AG09309 (cell line): Measurements from ENCODE around the gene P3H2.

Experiments used
- DNase-seq: peaks from one replicate; pipeline ENCODE4 v3.0.0-alpha.2; 2010; ENCODE audit warnings: low read depth
- H3K4me3 ChIP-seq: 2 replicates; pipeline ENCODE4 v1.5.1; 2011; ENCODE audit warnings: mild to moderate bottlenecking, low read depth, low read length, moderate library complexity; ENCODE audit not compliant: control insufficient read depth
- CTCF ChIP-seq: IDR thresholded peaks from 2 replicates; pipeline ENCODE4 v1.5.1; 2011; ENCODE audit warnings: mild to moderate bottlenecking, low read depth, low read length, inconsistent platforms; ENCODE audit not compliant: insufficient read depth, control insufficient read depth; ENCODE audit errors: missing control alignments

P3H2 gene

DNA sequence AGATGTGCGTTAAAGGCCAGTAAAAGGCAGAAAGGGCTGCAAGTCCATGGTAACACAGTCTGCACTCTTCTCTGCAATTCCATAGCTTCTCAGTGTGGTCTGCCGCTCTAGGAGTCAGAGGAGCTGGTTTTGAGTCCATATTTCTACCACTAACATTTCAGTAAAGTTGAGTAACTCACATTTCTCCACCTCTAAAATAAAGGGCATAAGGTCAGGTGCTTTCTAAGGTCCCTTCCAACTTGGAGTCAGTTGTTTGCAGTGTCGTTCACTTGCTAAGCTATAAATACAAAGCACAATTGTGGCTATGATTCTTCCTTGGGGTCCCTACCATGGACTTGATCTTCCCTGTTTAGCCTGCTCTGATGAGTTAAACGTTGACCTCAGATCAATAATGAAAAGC, 171.1 kb downstream of the P3H2 start:
- no peak overlapping the region for H3K4me3 ChIP-seq
- DNase-seq, result no peak
- TF ChIP-seq CTCF, result no peak

GRCh38 chr3:189948724-189949045, 172.0 kb downstream of the P3H2 start:
- no peak for DNase-seq
- H3K4me3 ChIP-seq, result no peak overlapping the region
- no peak for TF ChIP-seq CTCF

DNA sequence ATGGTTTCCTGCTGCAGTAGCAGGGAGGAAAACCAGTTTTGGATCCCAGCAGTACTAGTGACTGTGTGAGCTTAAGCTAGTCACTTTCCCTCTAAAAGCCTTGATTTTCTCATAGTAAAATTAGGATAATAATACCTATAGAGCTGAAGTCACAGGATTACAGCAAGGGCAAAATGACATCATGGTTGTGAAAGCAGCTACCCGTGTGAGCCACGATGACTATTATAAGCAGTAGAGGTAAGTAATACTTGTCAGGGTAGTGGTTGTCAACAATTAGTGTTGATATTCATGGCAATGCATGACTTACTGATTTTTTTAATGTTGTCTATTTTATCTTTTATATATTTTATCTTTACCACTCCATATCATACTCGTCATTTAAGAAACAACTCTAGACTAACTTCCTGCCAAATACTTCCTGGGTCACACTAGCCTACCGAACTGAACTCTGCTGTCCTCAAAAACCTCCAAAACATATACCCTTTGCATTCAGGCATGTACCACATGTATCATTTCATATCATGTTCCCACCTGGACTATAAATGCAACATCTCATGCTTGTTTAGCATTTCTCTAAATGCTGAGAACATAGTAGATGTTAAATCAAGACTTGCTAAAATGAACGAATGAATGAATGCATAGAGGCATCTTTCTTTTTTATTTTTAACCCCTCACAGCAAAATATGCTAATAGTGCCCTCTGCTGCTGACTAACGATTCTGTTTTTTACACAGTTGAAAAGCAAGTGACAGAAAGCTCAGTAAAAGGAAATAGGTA, 172.6 kb downstream of the P3H2 start:
- DNase-seq, result no peak
- H3K4me3 ChIP-seq, result no peak overlapping the region
- TF ChIP-seq CTCF, result peak; percentile 62

DNA sequence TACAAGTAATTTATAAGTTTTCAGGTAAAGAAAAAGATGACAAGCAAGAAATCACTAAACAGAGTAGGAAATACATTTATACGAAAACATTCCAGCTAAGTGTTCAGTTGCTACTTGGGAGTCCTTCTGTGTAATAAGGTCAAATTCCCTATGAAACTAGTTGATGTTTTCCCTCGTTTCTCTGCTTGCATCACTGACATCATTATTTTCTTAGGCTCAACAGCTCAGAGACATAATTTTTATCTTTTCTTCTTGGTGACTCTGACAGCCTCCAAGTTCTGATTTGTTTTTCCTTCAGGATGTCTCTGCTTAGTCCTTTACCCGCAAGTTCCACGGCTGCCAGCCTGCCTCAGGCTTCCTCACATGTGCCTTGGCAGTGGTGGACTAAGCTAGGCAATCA, 173.6 kb downstream of the P3H2 start:
- no peak overlapping the region for H3K4me3 ChIP-seq
- no peak for DNase-seq
- no peak for TF ChIP-seq CTCF

- TF ChIP-seq CTCF, result no peak
- DNase-seq, result no peak
- H3K4me3 ChIP-seq, result no peak overlapping the region
These were observed 174.6 kb downstream of the P3H2 start for GRCh38 chr3:189945935-189946709.

DNA sequence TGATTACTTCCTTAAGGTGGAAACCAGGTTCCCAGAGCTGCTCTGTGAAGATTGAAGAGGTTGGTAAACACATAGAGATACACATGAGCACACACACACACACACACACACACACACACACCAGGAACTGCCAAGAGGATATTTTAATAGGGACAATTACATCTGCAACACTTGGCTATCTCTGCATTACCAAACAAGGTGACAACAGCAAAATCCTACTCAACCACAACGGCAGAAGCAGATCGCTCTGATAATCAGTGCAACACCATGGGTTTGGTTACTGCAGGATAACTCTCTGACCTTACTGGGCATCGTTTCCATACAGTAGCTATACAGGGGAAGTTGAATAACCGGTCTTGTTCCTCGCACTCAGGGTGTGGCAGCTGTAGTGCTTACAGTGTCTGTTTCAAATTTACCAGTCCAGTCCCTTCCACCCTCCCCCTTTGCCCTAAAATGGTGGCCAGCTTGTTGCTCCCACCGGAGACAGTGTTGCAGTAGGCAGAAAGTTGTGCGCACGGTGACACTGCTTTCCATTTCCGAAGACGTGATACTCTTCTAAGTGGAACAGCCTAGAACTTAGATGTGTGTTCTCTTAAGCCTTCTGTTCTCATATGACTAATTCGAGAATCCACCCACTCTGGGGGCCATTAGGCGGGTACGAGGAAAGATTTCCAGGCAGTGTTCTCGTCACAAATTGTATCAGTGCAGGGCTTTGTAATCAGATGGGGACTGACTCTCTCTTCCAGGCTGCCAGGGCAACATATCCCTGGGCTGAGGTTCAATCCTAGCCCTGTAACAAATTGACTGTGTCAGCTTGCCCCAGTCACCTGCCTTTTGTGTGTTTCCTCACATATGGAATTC, 176.2 kb downstream of the P3H2 start:
- no peak for DNase-seq
- no peak for TF ChIP-seq CTCF
- H3K4me3 ChIP-seq, result no peak overlapping the region
